Esophagus muscularis mucosa (tissue), 4 donors: ENCODE results near the gene GUCY2D.

ENCODE experiments used
- CTCF ChIP-seq, 3 experiments: fragments of 200-600 bp in 2 of 3; fragments of 450-650 bp in 1 of 3; sonication (generic) in 2 of 3; IDR thresholded peaks; one replicate each; pipeline ENCODE4 v1.5.1; 2017 to 2019; ENCODE audit warnings: antibody characterized with exemption in 3 of 3, mild to moderate bottlenecking in 2 of 3, moderate library complexity in 1 of 3
- EP300 ChIP-seq: sonication (generic); formaldehyde crosslinking; IDR thresholded peaks from one replicate; pipeline ENCODE4 v1.6.1; 2017; ENCODE audit warnings: antibody characterized with exemption
- POLR2A ChIP-seq: fragments of 450-650 bp; IDR thresholded peaks from one replicate; pipeline ENCODE4 v1.6.1; 2017; ENCODE audit warnings: antibody characterized with exemption, moderate library complexity, mild to moderate bottlenecking, low read depth
- POLR2AphosphoS5 ChIP-seq, 2 donors: sonication (generic); formaldehyde crosslinking; IDR thresholded peaks; one replicate each; pipeline ENCODE4 v1.6.1; 2017; ENCODE audit warnings: antibody characterized with exemption in 2 of 2

- TF ChIP-seq CTCF (IDR thresholded peaks at IDR 0.05) (no peak), POLR2A (no peak), EP300 (no peak), POLR2AphosphoS5 (IDR thresholded peaks at IDR 0.05) (no peak)
Measured at GRCh38 chr17:8022360-8023003, 20.1 kb downstream of the GUCY2D start.
